Activated naive CD4-positive, alpha-beta T cell treated with anti-CD3 and anti-CD28 coated beads for 36 hours (primary cell): ENCODE data around the gene RAN. TPM values are rescaled to one million over a fixed set of nuclear protein-coding genes. Genes with fewer than 3 reads are reported as not detected.
"Not testable (repeated sequence)": the region's sequence is repeated elsewhere in the genome, so short reads cannot be mapped to it uniquely, and the experiment has no call there.

Experiments used
- CTCF ChIA-PET: fragments of 350-600 bp; sonication (Branson Sonifier 250); formaldehyde crosslinking; loops from one replicate; lab custom pipeline; 2021; ENCODE audit warnings: antibody characterized with exemption; lab: Charles Lee
- DNase-seq: peaks from one replicate; pipeline ENCODE4 v3.0.0-alpha.2; 2020
- H3K27ac Mint-ChIP-seq: one replicate; pipeline ENCODE4 v1.8.0; 2021; ENCODE audit warnings: mild to moderate bottlenecking, mixed read lengths
- H3K27me3 Mint-ChIP-seq: one replicate; pipeline ENCODE4 v1.8.0; 2021; ENCODE audit warnings: low read depth, mixed read lengths
- H3K36me3 Mint-ChIP-seq: one replicate; pipeline ENCODE4 v1.8.0; 2021; ENCODE audit warnings: low read depth, mixed read lengths
- H3K4me1 Mint-ChIP-seq: one replicate; pipeline ENCODE4 v1.8.0; 2021; ENCODE audit warnings: low read depth, mixed read lengths
- H3K4me3 Mint-ChIP-seq: one replicate; pipeline ENCODE4 v1.8.0; 2021; ENCODE audit warnings: mild to moderate bottlenecking, moderate library complexity, mixed read lengths
- H3K9me3 Mint-ChIP-seq: one replicate; pipeline ENCODE4 v1.8.0; 2021; ENCODE audit warnings: mixed read lengths
- intact Hi-C: fragments of 100-400 bp; cut with micrococcal nuclease; formaldehyde crosslinking; loops from one replicate; pipeline ENCODE4 v1.15.1; 2023
- total RNA-seq, 2 experiments: library from RNA; stranded (reverse); gene quantifications; one replicate each; pipeline ENCODE4 v1.2.3, GENCODE V29; 2021

Gene RAN
- total RNA-seq, 2 experiments from 2014 or later, result 2,370 to 2,418 TPM

DNA sequence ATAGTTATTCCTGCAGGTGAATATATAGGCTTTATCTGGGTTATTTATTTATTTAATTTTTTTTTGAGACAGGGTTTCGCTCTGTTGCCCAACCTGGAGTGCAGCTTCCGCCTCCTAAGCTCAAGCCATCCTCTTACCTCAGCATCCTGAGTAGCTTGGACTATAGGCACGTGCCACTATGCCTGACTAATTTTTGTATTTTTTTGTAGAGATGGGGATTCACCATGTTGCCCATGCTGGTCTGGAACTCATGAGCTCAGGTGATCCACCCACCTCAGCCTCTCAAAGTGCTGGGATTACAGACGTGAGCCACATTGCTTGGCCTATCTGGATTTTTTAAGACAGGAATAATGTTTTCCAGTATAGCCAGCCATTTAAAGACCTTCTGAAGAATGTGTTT, 2.0 kb downstream of the RAN start:
- peak overlapping the region; percentile 98 for H3K4me3 Mint-ChIP-seq

DNA sequence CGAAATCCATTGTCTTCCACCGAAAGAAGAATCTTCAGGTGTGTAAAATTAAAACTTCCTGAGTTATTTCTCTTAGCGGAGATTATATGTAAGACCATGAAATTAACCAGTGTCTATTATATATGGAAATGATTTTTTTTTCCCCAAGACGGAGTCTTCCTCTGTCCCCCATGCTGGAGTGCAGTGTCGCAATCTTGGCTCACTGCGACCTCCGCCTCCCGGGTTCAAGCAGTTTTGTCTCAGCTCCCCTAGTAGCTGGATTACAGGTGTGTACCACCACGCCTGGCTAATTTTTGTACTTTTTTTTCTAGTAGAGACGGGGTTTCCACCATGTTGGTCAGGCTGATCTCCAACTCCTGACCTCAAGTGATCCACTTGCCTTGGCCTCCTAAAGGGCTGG, 2.8 kb downstream of the RAN start:
- intact Hi-C loops, result loop anchor here (5.0 kb wide), 3 partner anchors 112 to 1888 kb away; partner anchors contain the start of gene ANKLE2
- no peaks in the 10 kb centered on the region for H3K9me3 Mint-ChIP-seq
- peak overlapping the region; percentile 99 for H3K27ac Mint-ChIP-seq
- peaks cover 44% of the 10 kb centered on the region for H3K36me3 Mint-ChIP-seq
- H3K4me1 Mint-ChIP-seq, result peaks cover 61% of the 10 kb centered on the region
- CTCF ChIA-PET, result interaction anchor here (0.7 to 1.0 kb wide), 2 partner anchors 48 to 55 kb away, joined by 3 read pairs; no protein-coding TSS in a partner anchor
- H3K27me3 Mint-ChIP-seq, result no peaks in the 10 kb centered on the region
- peak overlapping the region; percentile 98 for H3K4me3 Mint-ChIP-seq
- no peak for DNase-seq

More for the DNA sequence above, 2.0 kb downstream of the RAN start:
- peak overlapping the region; percentile 99 for H3K27ac Mint-ChIP-seq
- H3K9me3 Mint-ChIP-seq, result no peaks in the 10 kb centered on the region
- H3K36me3 Mint-ChIP-seq, result peaks cover 44% of the 10 kb centered on the region
- intact Hi-C loops, result loop anchor here (5.0 kb wide), 3 partner anchors 112 to 1888 kb away; partner anchors contain the start of gene ANKLE2
- H3K27me3 Mint-ChIP-seq, result no peaks in the 10 kb centered on the region
- CTCF ChIA-PET, result interaction anchor here (0.8 to 1.0 kb wide), 2 partner anchors 43 to 47 kb away, joined by 3 read pairs; no protein-coding TSS in a partner anchor
- H3K4me1 Mint-ChIP-seq, result peaks cover 60% of the 10 kb centered on the region
- peak; percentile 43 for DNase-seq

- no peak for DNase-seq
- CTCF ChIA-PET, result interaction anchor here (0.7 kb wide), 1 partner anchor 56 kb away, joined by 3 read pairs; no protein-coding TSS in a partner anchor
- peaks cover 64% of the 10 kb centered on the region for H3K4me1 Mint-ChIP-seq
- intact Hi-C loops, result no loop called here
- no peak overlapping the region for H3K4me3 Mint-ChIP-seq
- H3K27ac Mint-ChIP-seq, result peak overlapping the region; percentile 36
- no peaks in the 10 kb centered on the region for H3K9me3 Mint-ChIP-seq
- peaks cover 44% of the 10 kb centered on the region for H3K36me3 Mint-ChIP-seq
- H3K27me3 Mint-ChIP-seq, result no peaks in the 10 kb centered on the region
Measured at GRCh38 chr12:130875193-130875592, 3.3 kb downstream of the RAN start.

DNA sequence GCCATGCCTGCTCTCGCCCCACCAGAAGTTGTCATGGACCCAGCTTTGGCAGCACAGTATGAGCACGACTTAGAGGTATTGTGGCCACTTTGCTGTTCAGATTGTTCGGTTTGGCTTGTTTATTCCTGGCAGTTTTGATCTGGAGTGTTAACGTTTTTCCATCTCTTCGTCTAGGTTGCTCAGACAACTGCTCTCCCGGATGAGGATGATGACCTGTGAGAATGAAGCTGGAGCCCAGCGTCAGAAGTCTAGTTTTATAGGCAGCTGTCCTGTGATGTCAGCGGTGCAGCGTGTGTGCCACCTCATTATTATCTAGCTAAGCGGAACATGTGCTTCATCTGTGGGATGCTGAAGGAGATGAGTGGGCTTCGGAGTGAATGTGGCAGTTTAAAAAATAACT, 3.8 kb downstream of the RAN start:
- H3K36me3 Mint-ChIP-seq, result peaks cover 44% of the 10 kb centered on the region
- H3K9me3 Mint-ChIP-seq, DNase-seq, H3K27me3 Mint-ChIP-seq, CTCF ChIA-PET, intact Hi-C loops, H3K27ac Mint-ChIP-seq: not testable (repeated sequence)
- H3K4me1 Mint-ChIP-seq, result peaks cover 64% of the 10 kb centered on the region
- peak overlapping the region; percentile 22 for H3K4me3 Mint-ChIP-seq

DNA sequence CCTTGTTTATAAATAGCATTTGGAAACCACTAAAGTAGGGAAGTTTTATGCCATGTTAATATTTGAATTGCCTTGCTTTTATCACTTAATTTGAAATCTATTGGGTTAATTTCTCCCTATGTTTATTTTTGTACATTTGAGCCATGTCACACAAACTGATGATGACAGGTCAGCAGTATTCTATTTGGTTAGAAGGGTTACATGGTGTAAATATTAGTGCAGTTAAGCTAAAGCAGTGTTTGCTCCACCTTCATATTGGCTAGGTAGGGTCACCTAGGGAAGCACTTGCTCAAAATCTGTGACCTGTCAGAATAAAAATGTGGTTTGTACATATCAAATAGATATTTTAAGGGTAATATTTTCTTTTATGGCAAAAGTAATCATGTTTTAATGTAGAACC, 4.4 kb downstream of the RAN start:
- no peaks in the 10 kb centered on the region for H3K9me3 Mint-ChIP-seq
- no peaks in the 10 kb centered on the region for H3K27me3 Mint-ChIP-seq
- peaks cover 61% of the 10 kb centered on the region for H3K4me1 Mint-ChIP-seq
- DNase-seq, result no peak
- H3K27ac Mint-ChIP-seq, result no peak overlapping the region
- no peak overlapping the region for H3K4me3 Mint-ChIP-seq
- peaks cover 44% of the 10 kb centered on the region for H3K36me3 Mint-ChIP-seq
- intact Hi-C loops, result no loop called here
- CTCF ChIA-PET, result no interaction called here

DNA sequence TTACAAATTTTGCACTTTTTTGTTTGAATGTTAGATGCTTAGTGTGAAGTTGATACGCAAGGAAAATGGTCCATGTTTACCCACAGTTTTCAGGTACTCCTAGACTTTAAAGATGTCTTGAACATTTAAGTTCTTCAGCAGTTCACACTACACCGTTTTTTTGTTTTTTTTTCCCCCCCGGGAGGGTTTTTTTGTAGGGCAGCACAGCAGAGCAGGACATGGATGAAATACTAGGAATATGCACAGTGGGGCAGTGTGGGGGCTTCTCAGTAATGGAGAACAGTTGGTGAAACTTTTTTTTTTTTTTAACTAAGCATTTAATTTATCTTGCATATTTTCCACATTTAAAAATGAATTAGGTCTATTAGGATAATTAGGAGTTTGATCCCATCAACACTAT, 4.9 kb downstream of the RAN start:
- intact Hi-C loops, result no loop called here
- H3K27me3 Mint-ChIP-seq, result no peaks in the 10 kb centered on the region
- CTCF ChIA-PET, result interaction anchor here (0.7 kb wide), 1 partner anchor 50 kb away, joined by 3 read pairs; no protein-coding TSS in a partner anchor
- H3K36me3 Mint-ChIP-seq, result peaks cover 44% of the 10 kb centered on the region
- no peak for DNase-seq
- H3K4me3 Mint-ChIP-seq, result no peak overlapping the region
- peak overlapping the region; percentile 63 for H3K27ac Mint-ChIP-seq
- H3K4me1 Mint-ChIP-seq, result peaks cover 61% of the 10 kb centered on the region
- no peaks in the 10 kb centered on the region for H3K9me3 Mint-ChIP-seq

- Mint-ChIP-seq H3K27me3 (no peaks in the 10 kb centered on the region), H3K9me3 (no peaks in the 10 kb centered on the region), H3K36me3 (peaks cover 44% of the 10 kb centered on the region), H3K4me1 (peaks cover 61% of the 10 kb centered on the region), H3K27ac (no peak overlapping the region), H3K4me3 (no peak overlapping the region)
- no peak for DNase-seq
- CTCF ChIA-PET, result interaction anchor here (0.7 kb wide), 1 partner anchor 51 kb away, joined by 3 read pairs; no protein-coding TSS in a partner anchor
- intact Hi-C loops, result no loop called here
Measured at GRCh38 chr12:130877333-130877732, 5.5 kb downstream of the RAN start.

GRCh38 chr12:130878193-130879185, 6.6 kb downstream of the RAN start:
- no peak overlapping the region for H3K27ac Mint-ChIP-seq
- intact Hi-C loops, result no loop called here

DNA sequence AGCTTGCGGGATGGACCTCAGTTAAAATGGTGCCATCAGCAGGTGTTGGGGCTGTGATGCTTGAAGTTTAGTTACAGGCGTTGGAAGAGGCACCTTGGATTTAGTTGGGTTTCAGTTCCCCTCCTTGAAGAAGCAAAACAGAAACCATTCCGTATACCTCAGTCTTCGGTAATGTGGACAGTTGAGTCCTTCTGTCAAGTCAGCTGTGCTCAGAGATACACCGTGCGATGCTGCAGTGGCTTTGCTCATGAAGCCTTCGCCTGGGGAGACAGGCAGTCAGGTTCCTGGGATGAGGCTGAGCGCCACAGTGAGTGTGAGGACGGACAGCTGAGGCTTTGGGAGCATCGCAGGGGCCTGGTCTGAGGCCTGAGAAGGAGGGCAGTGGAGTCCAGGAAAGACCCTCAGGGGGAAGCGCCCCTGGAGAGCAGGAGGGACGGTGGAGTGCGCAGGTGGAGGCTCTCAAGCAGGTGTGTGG, 7.4 kb downstream of the RAN start:
- H3K27me3 Mint-ChIP-seq, result no peaks in the 10 kb centered on the region
- H3K36me3 Mint-ChIP-seq, result peaks cover 27% of the 10 kb centered on the region
- intact Hi-C loops, result no loop called here
- DNase-seq, result no peak
- H3K9me3 Mint-ChIP-seq, result no peaks in the 10 kb centered on the region
- H3K4me3 Mint-ChIP-seq, result no peak overlapping the region
- H3K27ac Mint-ChIP-seq, result no peak overlapping the region
- CTCF ChIA-PET, result interaction anchor here (1.5 kb wide), 1 partner anchor 53 kb away, joined by 4 read pairs; no protein-coding TSS in a partner anchor
- peaks cover 46% of the 10 kb centered on the region for H3K4me1 Mint-ChIP-seq

More at GRCh38 chr12:130878193-130879185, 6.6 kb downstream of the RAN start:
- DNase-seq, result no peak
- Mint-ChIP-seq H3K27me3 (no peaks in the 10 kb centered on the region), H3K4me1 (peaks cover 54% of the 10 kb centered on the region), H3K4me3 (no peak overlapping the region), H3K9me3 (no peaks in the 10 kb centered on the region), H3K36me3 (peaks cover 34% of the 10 kb centered on the region)
- CTCF ChIA-PET, result no interaction called here

DNA sequence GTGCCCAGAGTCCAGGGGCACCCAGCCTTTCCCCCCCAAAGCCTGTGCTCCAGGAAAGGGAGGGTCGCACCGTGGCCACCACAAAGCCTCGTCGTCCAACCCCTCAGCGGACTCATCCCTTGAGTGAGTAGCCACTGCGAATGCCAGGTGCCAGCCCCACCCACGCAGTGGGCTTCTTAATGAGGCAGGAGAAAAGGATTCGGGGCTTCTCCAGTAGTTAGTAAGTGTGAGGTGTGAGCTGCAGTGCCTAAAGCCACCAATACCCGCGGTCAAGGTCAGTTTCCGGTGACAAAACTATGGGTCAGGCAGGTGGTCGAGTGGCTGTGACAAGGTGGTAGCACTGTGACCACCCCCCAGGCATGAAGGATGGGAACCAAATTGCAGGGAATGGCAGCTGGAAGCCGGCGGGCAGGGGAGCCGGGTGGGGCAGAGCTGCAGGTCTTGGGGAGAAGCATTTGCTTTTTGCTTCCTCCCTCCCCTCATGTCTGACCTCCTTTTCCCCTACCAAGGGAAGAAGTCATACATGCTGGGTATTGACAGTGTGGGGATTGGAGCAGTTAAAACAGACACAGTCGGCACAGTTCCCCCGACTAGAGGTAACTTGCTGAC, 8.0 kb downstream of the RAN start:
- Mint-ChIP-seq H3K9me3 (no peaks in the 10 kb centered on the region), H3K27ac (no peak overlapping the region), H3K4me1 (peaks cover 40% of the 10 kb centered on the region), H3K36me3 (peaks cover 20% of the 10 kb centered on the region), H3K4me3 (no peak overlapping the region), H3K27me3 (no peaks in the 10 kb centered on the region)
- CTCF ChIA-PET, result interaction anchor here (1.5 kb wide), 1 partner anchor 53 kb away, joined by 4 read pairs; no protein-coding TSS in a partner anchor
- DNase-seq, result no peak
- intact Hi-C loops, result no loop called here

GRCh38 chr12:130880411-130880885, 8.6 kb downstream of the RAN start:
- H3K27ac Mint-ChIP-seq, result no peak overlapping the region
- DNase-seq, result peak; percentile 11
- no peaks in the 10 kb centered on the region for H3K27me3 Mint-ChIP-seq
- no peaks in the 10 kb centered on the region for H3K9me3 Mint-ChIP-seq
- peaks cover 15% of the 10 kb centered on the region for H3K36me3 Mint-ChIP-seq
- peak overlapping the region; percentile 20 for H3K4me3 Mint-ChIP-seq
- H3K4me1 Mint-ChIP-seq, result peaks cover 35% of the 10 kb centered on the region
- intact Hi-C loops, result no loop called here
- CTCF ChIA-PET, result interaction anchor here (1.5 kb wide), 1 partner anchor 54 kb away, joined by 4 read pairs; no protein-coding TSS in a partner anchor

GRCh38 chr12:130881046-130881445, 9.2 kb downstream of the RAN start:
- H3K4me1 Mint-ChIP-seq, result peaks cover 30% of the 10 kb centered on the region
- intact Hi-C loops, result no loop called here

More at GRCh38 chr12:130881046-130881445, 9.2 kb downstream of the RAN start:
- Mint-ChIP-seq H3K27me3 (no peaks in the 10 kb centered on the region), H3K27ac (no peak overlapping the region), H3K4me3 (no peak overlapping the region), H3K36me3 (peaks cover 10% of the 10 kb centered on the region), H3K9me3 (no peaks in the 10 kb centered on the region)
- no peak for DNase-seq
- CTCF ChIA-PET, result no interaction called here
